ENCODE data around the gene RRAS2. TPM values are rescaled to one million over a fixed set of nuclear protein-coding genes. Genes with fewer than 3 reads are reported as not detected.

Gene RRAS2
- total and polyA plus RNA-seq, 2 donors (not counting 3 experiments of a cell fraction or from before 2014, with no cell fraction given), result 30.1 to 80.5 TPM

- POLR2A ChIA-PET, result no interaction called here
- TF ChIP-seq MAX (IDR thresholded peaks at IDR 0.05; ENCODE audit: insufficient read depth, insufficient read length), result no peak
- no peak for TF ChIP-seq JUN (IDR thresholded peaks at IDR 0.05; ENCODE audit: borderline replicate concordance, insufficient read depth, insufficient read length, low read depth)
- TF ChIP-seq POLR2A (IDR thresholded peaks at IDR 0.05; ENCODE audit: low read depth, low read length), result no peak
- no peak for TF ChIP-seq EZH2 (IDR thresholded peaks at IDR 0.05; ENCODE audit: borderline replicate concordance, low read depth, low read length, severe bottlenecking)
- TF ChIP-seq, protein P1, sequence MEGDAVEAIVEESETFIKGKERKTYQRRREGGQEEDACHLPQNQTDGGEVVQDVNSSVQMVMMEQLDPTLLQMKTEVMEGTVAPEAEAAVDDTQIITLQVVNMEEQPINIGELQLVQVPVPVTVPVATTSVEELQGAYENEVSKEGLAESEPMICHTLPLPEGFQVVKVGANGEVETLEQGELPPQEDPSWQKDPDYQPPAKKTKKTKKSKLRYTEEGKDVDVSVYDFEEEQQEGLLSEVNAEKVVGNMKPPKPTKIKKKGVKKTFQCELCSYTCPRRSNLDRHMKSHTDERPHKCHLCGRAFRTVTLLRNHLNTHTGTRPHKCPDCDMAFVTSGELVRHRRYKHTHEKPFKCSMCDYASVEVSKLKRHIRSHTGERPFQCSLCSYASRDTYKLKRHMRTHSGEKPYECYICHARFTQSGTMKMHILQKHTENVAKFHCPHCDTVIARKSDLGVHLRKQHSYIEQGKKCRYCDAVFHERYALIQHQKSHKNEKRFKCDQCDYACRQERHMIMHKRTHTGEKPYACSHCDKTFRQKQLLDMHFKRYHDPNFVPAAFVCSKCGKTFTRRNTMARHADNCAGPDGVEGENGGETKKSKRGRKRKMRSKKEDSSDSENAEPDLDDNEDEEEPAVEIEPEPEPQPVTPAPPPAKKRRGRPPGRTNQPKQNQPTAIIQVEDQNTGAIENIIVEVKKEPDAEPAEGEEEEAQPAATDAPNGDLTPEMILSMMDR (IDR thresholded peaks at IDR 0.05; ENCODE audit: extremely low read depth in 1 of 2, insufficient read depth in 1 of 2, low read depth in 1 of 2, low read length in 2 of 2), result no peak
- no peak for TF ChIP-seq GATA2 (IDR thresholded peaks at IDR 0.05; ENCODE audit: insufficient read depth, insufficient read length, low read depth, low read length)
- no peak for TF ChIP-seq POLR2AphosphoS5 (IDR thresholded peaks at IDR 0.05; ENCODE audit: insufficient read depth, low read depth, low read length)
- no peak for TF ChIP-seq MYC (IDR thresholded peaks at IDR 0.05; ENCODE audit: low read depth, low read length)
- TF ChIP-seq FOS (IDR thresholded peaks at IDR 0.05; ENCODE audit: borderline replicate concordance, insufficient read depth, low read length), result no peak
- intact Hi-C loops (cut with micrococcal nuclease), result no loop called here
- H3K9me3 ChIP-seq (replicated peaks; ENCODE audit: control insufficient read depth, insufficient read depth, low read length), result no peaks in the 10 kb centered on the region
- dilution Hi-C loops (cut with MboI; ENCODE audit: extremely low pct_ligation_motif_present, low sequenced_read_pairs), result no loop called here
- no peak overlapping the region for H3K4me3 ChIP-seq (replicated peaks in 1 of 3; ENCODE audit: insufficient read depth in 1 of 3, low read depth in 1 of 3, low read length in 3 of 3)
- peaks cover 0 to 2% of the 10 kb centered on the region in 2 experiments for H3K27me3 ChIP-seq (ENCODE audit: control insufficient read depth in 2 of 2, insufficient read depth in 2 of 2, low read length in 2 of 2)
- FAIRE-seq, result no peak
- DNase-seq (ENCODE audit: low read depth, low spot score), result no peak
- no peak overlapping the region for H3K27ac ChIP-seq (ENCODE audit: insufficient read depth, low read depth, low read length)
- no peak overlapping the region for H3K4me2 ChIP-seq (ENCODE audit: insufficient read depth, low read length)
- peaks cover 5% of the 10 kb centered on the region for H3K4me1 ChIP-seq (ENCODE audit: control insufficient read depth, extremely low read depth, insufficient read depth, low read length)
- BruUV-seq (replicated peaks), result no TSS peak
- H3K36me3 ChIP-seq (ENCODE audit: control insufficient read depth in 2 of 2, extremely low read depth in 1 of 2, insufficient read depth in 2 of 2, low read length in 2 of 2), result no peaks in the 10 kb centered on the region
- H3K9ac ChIP-seq (replicated peaks; ENCODE audit: extremely low read depth, insufficient read depth, low read length), result no peak overlapping the region
- CTCF ChIA-PET, result interaction anchor here (5.3 kb wide), 1 partner anchor 482 kb away, joined by 35 read pairs; no protein-coding TSS in a partner anchor
- H3K9me1 ChIP-seq (replicated peaks; ENCODE audit: control insufficient read depth, extremely low read depth, insufficient read depth, low read length), result no peaks in the 10 kb centered on the region
- no peaks in the 10 kb centered on the region for H4K20me1 ChIP-seq (replicated peaks; ENCODE audit: control insufficient read depth, extremely low read depth, insufficient read depth, low read length)
- no peaks in the 10 kb centered on the region for H3K79me2 ChIP-seq (ENCODE audit: control insufficient read depth, insufficient read depth, low read length)
- H2AFZ ChIP-seq (ENCODE audit: low read depth, low read length), result no peak overlapping the region
Observed at GRCh38 chr11:14254533-14255237, 104.3 kb downstream of the RRAS2 start.

Data from endothelial cell of umbilical vein (primary cell).